SK-N-SH (cell line): ENCODE results near the gene MMP14.

Source experiments
- EP300 ChIP-seq, 2 experiments: IDR thresholded peaks; 2 replicates each; pipeline versions ENCODE4 v1.4.0 to v1.6.1; 2012; ENCODE audit warnings: borderline replicate concordance in 1 of 2, low read depth in 1 of 2, low read length in 1 of 2
- EZH2phosphoT487 ChIP-seq: fragments of 200-600 bp; sonication (generic); IDR thresholded peaks from 2 replicates; pipeline ENCODE4 v1.6.1; 2017; ENCODE audit warnings: low read depth, mixed run types, mild to moderate bottlenecking, antibody characterized with exemption, moderate library complexity, borderline replicate concordance
- FOXJ3 ChIP-seq: sonication (generic); formaldehyde crosslinking; IDR thresholded peaks from 2 replicates; pipeline ENCODE4 v1.5.1; 2020; ENCODE audit warnings: mild to moderate bottlenecking, missing genetic modification reagents
- GATA2 ChIP-seq: sonication (generic); formaldehyde crosslinking; IDR thresholded peaks from 2 replicates; pipeline ENCODE4 v1.5.0; 2020; ENCODE audit warnings: mild to moderate bottlenecking, missing genetic modification reagents
- POLR2AphosphoS5 ChIP-seq: IDR thresholded peaks from 2 replicates; pipeline ENCODE4 v1.6.1; 2012; ENCODE audit warnings: low read depth, low read length
- SMC3 ChIP-seq: IDR thresholded peaks from 2 replicates; pipeline ENCODE4 v1.6.1; 2012; ENCODE audit warnings: low read depth, low read length, improper control_type of control experiment
- TAF1 ChIP-seq: IDR thresholded peaks from 2 replicates; pipeline ENCODE4 v1.6.1; 2012; ENCODE audit warnings: low read depth, mild to moderate bottlenecking, low read length, moderate library complexity, borderline replicate concordance
- TF ChIP-seq, protein P1 (sequence below): fragments of 200-600 bp; sonication (generic); IDR thresholded peaks from 2 replicates; pipeline ENCODE4 v1.6.1; 2017; ENCODE audit warnings: antibody characterized with exemption, mild to moderate bottlenecking, moderate library complexity
- TF ChIP-seq, protein P2 (sequence below): IDR thresholded peaks from 2 replicates; pipeline ENCODE4 v1.4.0; 2012; ENCODE audit warnings: low read depth, borderline replicate concordance
- TF ChIP-seq, protein P3 (sequence below): IDR thresholded peaks from 2 replicates; pipeline ENCODE4; 2012

DNA sequence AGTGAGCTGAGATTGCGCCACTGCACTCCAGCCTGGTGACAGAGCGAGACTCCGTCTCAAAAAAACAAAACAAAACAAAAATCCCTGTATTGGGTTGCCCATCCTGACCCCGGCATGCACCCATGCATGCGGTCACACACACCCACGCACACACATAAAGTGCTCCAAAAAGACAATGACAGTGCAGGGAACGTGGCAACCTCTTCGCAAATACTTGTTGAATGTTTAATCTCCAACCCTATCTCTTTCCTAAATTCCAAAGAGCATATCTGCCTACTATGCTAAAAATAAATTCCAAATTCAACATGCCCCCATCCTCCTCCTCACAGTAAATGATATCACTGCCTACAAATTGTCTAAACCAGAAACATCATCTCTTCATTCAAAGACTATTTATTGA, 34.7 kb upstream of the MMP14 start:
- TF ChIP-seq, protein P1, sequence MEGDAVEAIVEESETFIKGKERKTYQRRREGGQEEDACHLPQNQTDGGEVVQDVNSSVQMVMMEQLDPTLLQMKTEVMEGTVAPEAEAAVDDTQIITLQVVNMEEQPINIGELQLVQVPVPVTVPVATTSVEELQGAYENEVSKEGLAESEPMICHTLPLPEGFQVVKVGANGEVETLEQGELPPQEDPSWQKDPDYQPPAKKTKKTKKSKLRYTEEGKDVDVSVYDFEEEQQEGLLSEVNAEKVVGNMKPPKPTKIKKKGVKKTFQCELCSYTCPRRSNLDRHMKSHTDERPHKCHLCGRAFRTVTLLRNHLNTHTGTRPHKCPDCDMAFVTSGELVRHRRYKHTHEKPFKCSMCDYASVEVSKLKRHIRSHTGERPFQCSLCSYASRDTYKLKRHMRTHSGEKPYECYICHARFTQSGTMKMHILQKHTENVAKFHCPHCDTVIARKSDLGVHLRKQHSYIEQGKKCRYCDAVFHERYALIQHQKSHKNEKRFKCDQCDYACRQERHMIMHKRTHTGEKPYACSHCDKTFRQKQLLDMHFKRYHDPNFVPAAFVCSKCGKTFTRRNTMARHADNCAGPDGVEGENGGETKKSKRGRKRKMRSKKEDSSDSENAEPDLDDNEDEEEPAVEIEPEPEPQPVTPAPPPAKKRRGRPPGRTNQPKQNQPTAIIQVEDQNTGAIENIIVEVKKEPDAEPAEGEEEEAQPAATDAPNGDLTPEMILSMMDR = no peak
- no peak for TF ChIP-seq POLR2AphosphoS5
- no peak for TF ChIP-seq FOXJ3 (CRISPR knock-in tag)
- TF ChIP-seq EZH2phosphoT487 = no peak
- TF ChIP-seq, protein P2, sequence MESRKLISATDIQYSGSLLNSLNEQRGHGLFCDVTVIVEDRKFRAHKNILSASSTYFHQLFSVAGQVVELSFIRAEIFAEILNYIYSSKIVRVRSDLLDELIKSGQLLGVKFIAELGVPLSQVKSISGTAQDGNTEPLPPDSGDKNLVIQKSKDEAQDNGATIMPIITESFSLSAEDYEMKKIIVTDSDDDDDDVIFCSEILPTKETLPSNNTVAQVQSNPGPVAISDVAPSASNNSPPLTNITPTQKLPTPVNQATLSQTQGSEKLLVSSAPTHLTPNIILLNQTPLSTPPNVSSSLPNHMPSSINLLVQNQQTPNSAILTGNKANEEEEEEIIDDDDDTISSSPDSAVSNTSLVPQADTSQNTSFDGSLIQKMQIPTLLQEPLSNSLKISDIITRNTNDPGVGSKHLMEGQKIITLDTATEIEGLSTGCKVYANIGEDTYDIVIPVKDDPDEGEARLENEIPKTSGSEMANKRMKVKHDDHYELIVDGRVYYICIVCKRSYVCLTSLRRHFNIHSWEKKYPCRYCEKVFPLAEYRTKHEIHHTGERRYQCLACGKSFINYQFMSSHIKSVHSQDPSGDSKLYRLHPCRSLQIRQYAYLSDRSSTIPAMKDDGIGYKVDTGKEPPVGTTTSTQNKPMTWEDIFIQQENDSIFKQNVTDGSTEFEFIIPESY = no peak
- no peak for TF ChIP-seq GATA2 (CRISPR knock-in tag)
- TF ChIP-seq SMC3 = no peak
- no peak for TF ChIP-seq EP300 (IDR thresholded peaks at IDR 0.05; ENCODE audit: borderline replicate concordance in 1 of 2, low read depth in 1 of 2, low read length in 1 of 2)
- TF ChIP-seq, protein P3, sequence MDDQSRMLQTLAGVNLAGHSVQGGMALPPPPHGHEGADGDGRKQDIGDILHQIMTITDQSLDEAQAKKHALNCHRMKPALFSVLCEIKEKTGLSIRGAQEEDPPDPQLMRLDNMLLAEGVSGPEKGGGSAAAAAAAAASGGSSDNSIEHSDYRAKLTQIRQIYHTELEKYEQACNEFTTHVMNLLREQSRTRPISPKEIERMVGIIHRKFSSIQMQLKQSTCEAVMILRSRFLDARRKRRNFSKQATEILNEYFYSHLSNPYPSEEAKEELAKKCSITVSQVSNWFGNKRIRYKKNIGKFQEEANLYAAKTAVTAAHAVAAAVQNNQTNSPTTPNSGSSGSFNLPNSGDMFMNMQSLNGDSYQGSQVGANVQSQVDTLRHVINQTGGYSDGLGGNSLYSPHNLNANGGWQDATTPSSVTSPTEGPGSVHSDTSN = no peak
- no peak for TF ChIP-seq TAF1
